HepG2 (cell line): ENCODE data around the gene ITPRIP. TPM values are rescaled to one million over a fixed set of nuclear protein-coding genes. Genes with fewer than 3 reads are reported as not detected.
A peak's percentile ranks its signal among the peaks of the same experiment; 100 is the strongest.

Source experiments
- ATF4 ChIP-seq, 2 experiments: fragments of 450-650 bp in 1 of 2; sonication (generic) in 1 of 2; formaldehyde crosslinking; IDR thresholded peaks; 2 replicates each; pipeline versions ENCODE4 v1.5.0 to v1.8.0; 2020 to 2022; ENCODE audit warnings: mild to moderate bottlenecking in 1 of 2, missing genetic modification reagents in 1 of 2
- BCL6 ChIP-seq: IDR thresholded peaks from 2 replicates; pipeline ENCODE4 v1.6.1; 2016; ENCODE audit warnings: missing genetic modification reagents, missing compliant biosample characterization
- DMTF1 ChIP-seq: sonication (generic); formaldehyde crosslinking; IDR thresholded peaks from 2 replicates; pipeline ENCODE4 v1.4.0; 2020; ENCODE audit warnings: mild to moderate bottlenecking, missing genetic modification reagents
- ESRRA ChIP-seq: sonication (generic); formaldehyde crosslinking; IDR thresholded peaks from 2 replicates; pipeline ENCODE4 v1.5.1; 2020; ENCODE audit warnings: mild to moderate bottlenecking, low read depth, missing genetic modification reagents
- ETV6 ChIP-seq: sonication (generic); formaldehyde crosslinking; conservative IDR thresholded peaks from 2 replicates; pipeline ENCODE4 v1.4.0; 2020; ENCODE audit warnings: missing genetic modification reagents
- FOXP4 ChIP-seq: sonication (generic); formaldehyde crosslinking; IDR thresholded peaks from 2 replicates; pipeline ENCODE4 v1.4.0; 2020; ENCODE audit warnings: missing genetic modification reagents
- GMEB1 ChIP-seq: sonication (generic); formaldehyde crosslinking; IDR thresholded peaks from 2 replicates; pipeline ENCODE4 v1.5.1; 2020; ENCODE audit warnings: missing genetic modification reagents, mild to moderate bottlenecking, borderline replicate concordance
- HOXA3 ChIP-seq: sonication (generic); formaldehyde crosslinking; IDR thresholded peaks from 2 replicates; pipeline ENCODE4 v1.5.0; 2020; ENCODE audit warnings: missing genetic modification reagents
- ISL2 ChIP-seq: sonication (generic); formaldehyde crosslinking; IDR thresholded peaks from 2 replicates; pipeline ENCODE4 v1.5.0; 2020; ENCODE audit warnings: missing genetic modification reagents
- MLLT10 ChIP-seq: sonication (generic); formaldehyde crosslinking; IDR thresholded peaks from 2 replicates; pipeline ENCODE4 v1.4.0; 2020; ENCODE audit warnings: missing genetic modification reagents
- POLR2G ChIP-seq: fragments of 200-400 bp; formaldehyde crosslinking; IDR thresholded peaks from 2 replicates; pipeline ENCODE4 v1.6.1; 2018; ENCODE audit warnings: mild to moderate bottlenecking, low read depth, low read length, moderate library complexity
- SAP130 ChIP-seq: IDR thresholded peaks from 2 replicates; pipeline ENCODE4 v1.6.1; 2016; ENCODE audit warnings: low read depth
- SNAPC5 ChIP-seq: sonication (generic); formaldehyde crosslinking; IDR thresholded peaks from 2 replicates; pipeline ENCODE4 v1.8.1; 2023; ENCODE audit warnings: mild to moderate bottlenecking, missing genetic modification reagents, borderline replicate concordance
- SOX5 ChIP-seq: IDR thresholded peaks from 2 replicates; pipeline ENCODE4 v1.6.1; 2016; ENCODE audit warnings: borderline replicate concordance
- TCF12 ChIP-seq, 2 experiments: fragments of 450-650 bp in 1 of 2; sonication (generic) in 1 of 2; formaldehyde crosslinking in 1 of 2; IDR thresholded peaks; 2 replicates each; pipeline versions ENCODE4 v1.6.1 to v1.8.0; 2017 to 2022; ENCODE audit warnings: antibody characterized with exemption in 1 of 2, mild to moderate bottlenecking in 1 of 2, missing genetic modification reagents in 1 of 2, moderate library complexity in 1 of 2
- ZNF292 ChIP-seq: sonication (generic); formaldehyde crosslinking; IDR thresholded peaks from 2 replicates; pipeline ENCODE4 v1.8.1; 2022; ENCODE audit warnings: mild to moderate bottlenecking, low read depth, missing genetic modification reagents, borderline replicate concordance
- ZNF3 ChIP-seq: IDR thresholded peaks from 2 replicates; pipeline ENCODE4 v1.7.0; 2017; ENCODE audit warnings: inconsistent platforms
- ZNF577 ChIP-seq: sonication (generic); formaldehyde crosslinking; IDR thresholded peaks from 2 replicates; pipeline ENCODE4 v1.4.0; 2020; ENCODE audit warnings: mild to moderate bottlenecking, low read depth, missing genetic modification reagents, borderline replicate concordance
- ZNF781 ChIP-seq: sonication (generic); formaldehyde crosslinking; IDR thresholded peaks from 2 replicates; pipeline ENCODE4 v1.5.1; 2020; ENCODE audit warnings: borderline replicate concordance, mild to moderate bottlenecking, missing genetic modification reagents; ENCODE audit errors: not compliant biosample characterization
- ZNF800 ChIP-seq: sonication (generic); formaldehyde crosslinking; IDR thresholded peaks from 2 replicates; pipeline ENCODE4 v1.4.0; 2020; ENCODE audit warnings: missing genetic modification reagents
- ZNF83 ChIP-seq: sonication (generic); formaldehyde crosslinking; IDR thresholded peaks from 2 replicates; pipeline ENCODE4 v1.4.0; 2020; ENCODE audit warnings: missing genetic modification reagents, mild to moderate bottlenecking, borderline replicate concordance
- ZSCAN25 ChIP-seq: sonication (generic); formaldehyde crosslinking; IDR thresholded peaks from 2 replicates; pipeline ENCODE4 v1.8.0; 2022; ENCODE audit warnings: mild to moderate bottlenecking, missing genetic modification reagents
- polyA plus RNA-seq, 8 experiments: library from polyadenylated mRNA; depleted of rRNA in 3 of 8; stranded (reverse) in 7 of 8; unstranded in 1 of 8; fragments of >200 nt; fragmentation: Illumina TruSeq in 4 of 8; extraction: Trizol in 4 of 8; gene quantifications; 2 replicates each; pipeline versions ENCODE4 v1.2.1 to v1.2.3, GENCODE V29; 2011 to 2016; ENCODE audit warnings: low read depth in 4 of 8, missing spikeins in 1 of 8, mixed read lengths in 1 of 8; ENCODE audit not compliant: insufficient read depth in 1 of 8
- total RNA-seq, 5 experiments: library from RNA; depleted of rRNA; stranded (reverse); fragments of >200 nt; fragmentation: Illumina TruSeq; extraction: Trizol; gene quantifications; 2 replicates each; pipeline ENCODE4 v1.2.3, GENCODE V29; 2016; ENCODE audit warnings: low read depth in 1 of 5

Gene ITPRIP
- total and polyA plus RNA-seq, 2 of the 13 experiments (the other 11 are each of a cell fraction or from before 2014, with no cell fraction given) = 1.00 to 2.8 TPM

- TF ChIP-seq ZNF800 (CRISPR knock-in tag) = no peak
- no peak for TF ChIP-seq MLLT10 (CRISPR knock-in tag)
- TF ChIP-seq BCL6 = peak; percentile 55
- TF ChIP-seq FOXP4 (CRISPR knock-in tag) = peak; percentile 64; the same call in 1 of the 2 replicates
- no peak for TF ChIP-seq ESRRA
- no peak for TF ChIP-seq ZNF83 (CRISPR knock-in tag)
- TF ChIP-seq HOXA3 (CRISPR knock-in tag) = no peak
- TF ChIP-seq ZSCAN25 (CRISPR knock-in tag) = no peak
- TF ChIP-seq DMTF1 (CRISPR knock-in tag) = no peak
- TF ChIP-seq SNAPC5 (CRISPR knock-in tag) = no peak
- TF ChIP-seq ATF4 (CRISPR knock-in tag; IDR thresholded peaks at IDR 0.05) = no peak
- no peak for TF ChIP-seq ETV6
- peak; percentile 58 for TF ChIP-seq SAP130 (CRISPR knock-in tag)
- no peak for TF ChIP-seq ZNF577
- peak; percentile 57; the same call in 1 of the 2 replicates for TF ChIP-seq SOX5 (CRISPR knock-in tag)
- no peak for TF ChIP-seq POLR2G
- TF ChIP-seq ZNF292 (CRISPR knock-in tag) = no peak
- TF ChIP-seq ZNF781 (CRISPR knock-in tag) = no peak
- no peak for TF ChIP-seq TCF12 (IDR thresholded peaks at IDR 0.05)
- no peak for TF ChIP-seq TCF12 (CRISPR knock-in tag; IDR thresholded peaks at IDR 0.05)
- TF ChIP-seq ISL2 (CRISPR knock-in tag) = no peak; the same call in 1 of the 2 replicates
- TF ChIP-seq GMEB1 = no peak
- TF ChIP-seq ZNF3 = no peak
Measured at GRCh38 chr10:104277785-104278184, 60.5 kb downstream of the ITPRIP start (continued).
